ENCODE results near the gene LARP1.

The LARP1 gene

GRCh38 chr5:154813736-154814135, 58.6 kb downstream of the LARP1 start:
- no peak for TF ChIP-seq CTCF (IDR thresholded peaks at IDR 0.05; ENCODE audit: extremely low read depth, missing control alignments)
- no peak for DNase-seq (ENCODE audit: low spot score)

GRCh38 chr5:154815025-154815424, 59.8 kb downstream of the LARP1 start:
- no peak for DNase-seq (ENCODE audit: low spot score)
- no peak for TF ChIP-seq CTCF (IDR thresholded peaks at IDR 0.05; ENCODE audit: extremely low read depth, missing control alignments)

GRCh38 chr5:154815684-154816247, 60.6 kb downstream of the LARP1 start:
- no peak for TF ChIP-seq CTCF (IDR thresholded peaks at IDR 0.05; ENCODE audit: extremely low read depth, missing control alignments)
- DNase-seq (ENCODE audit: low spot score) = no peak

GRCh38 chr5:154816891-154817492, 61.8 kb downstream of the LARP1 start:
- no peak for TF ChIP-seq CTCF (IDR thresholded peaks at IDR 0.05; ENCODE audit: extremely low read depth, missing control alignments)

GRCh38 chr5:154817815-154818214, 62.6 kb downstream of the LARP1 start:
- DNase-seq (ENCODE audit: low spot score) = no peak
- TF ChIP-seq CTCF (IDR thresholded peaks at IDR 0.05; ENCODE audit: extremely low read depth, missing control alignments) = no peak

More at GRCh38 chr5:154816891-154817492, 61.8 kb downstream of the LARP1 start:
- no peak for DNase-seq (ENCODE audit: low spot score)

GRCh38 chr5:154818471-154819116, 63.4 kb downstream of the LARP1 start:
- DNase-seq (ENCODE audit: low spot score) = no peak
- no peak for TF ChIP-seq CTCF (IDR thresholded peaks at IDR 0.05; ENCODE audit: extremely low read depth, missing control alignments)

GRCh38 chr5:154819546-154819945, 64.4 kb downstream of the LARP1 start:
- DNase-seq (ENCODE audit: low spot score) = no peak
- no peak for TF ChIP-seq CTCF (IDR thresholded peaks at IDR 0.05; ENCODE audit: extremely low read depth, missing control alignments)

Measured in GM20000 (cell line).